K562 (cell line): Measurements from ENCODE around the gene TENM4. TPM values are rescaled to one million over a fixed set of nuclear protein-coding genes. Genes with fewer than 3 reads are reported as not detected.
"Not testable (repeated sequence)": the region's sequence is repeated elsewhere in the genome, so short reads cannot be mapped to it uniquely, and the experiment has no call there.

Source experiments
- ATAC-seq: fragments of 200-7000 bp; cut with Tn5 transposase; 3 replicates; pipeline ENCODE4 v1.9.1; 2020; ENCODE audit warnings: moderate library complexity
- BruUV-seq: library from RNA; stranded (reverse); fragments of 400-500 nt; replicated peaks from 2 replicates; lab custom pipeline; 2021; lab: Mats Ljungman, UMichigan
- CTCF ChIA-PET: fragments of 300-600 bp; formaldehyde crosslinking; extraction: SDS; loops from one replicate; lab custom pipeline; 2021; ENCODE audit warnings: low intra/inter-chr PET ratio; lab: Yijun Ruan, JAX
- POLR2A ChIA-PET: fragments of 300-600, 350-650 bp; sonication (Branson Sonifier 250); formaldehyde crosslinking; extraction: SDS; loops from one replicate; lab custom pipeline; 2021; ENCODE audit warnings: antibody characterized with exemption, inconsistent platforms; lab: Yijun Ruan, JAX
- DNase-seq, 4 experiments: peaks; one replicate each; pipeline versions ENCODE4 v3.0.0 to v3.0.0-alpha.2; 2011 to 2018; ENCODE audit warnings: low spot score in 3 of 4, mixed read lengths in 3 of 4; ENCODE audit errors: extremely low read depth in 1 of 4
- FAIRE-seq: peaks from 2 replicates; lab custom pipeline; 2011; peaks lifted over from hg19 to GRCh38; lab: Jason Lieb, UNC
- H2AFZ ChIP-seq: 2 replicates; pipeline ENCODE4 v1.6.0; 2011; ENCODE audit warnings: low read depth, low read length, control low read depth, inconsistent platforms
- H3K27ac ChIP-seq: fragments of 200-600 bp; 3 replicates; pipeline ENCODE4 v1.8.0; 2011; ENCODE audit warnings: low read depth, mild to moderate bottlenecking, control low read depth, inconsistent platforms, low read length, moderate library complexity, mixed read lengths; ENCODE audit errors: extremely low read depth
- H3K27me3 ChIP-seq, 2 experiments: fragments of 300-600 bp in 1 of 2; 2 replicates in 1 of 2; 3 replicates in 1 of 2; pipeline versions ENCODE4 v1.6.0 to v1.8.0; 2011; ENCODE audit warnings: inconsistent platforms in 2 of 2, low read length in 2 of 2, mild to moderate bottlenecking in 1 of 2, mixed read lengths in 1 of 2, moderate library complexity in 1 of 2; ENCODE audit not compliant: control insufficient read depth in 2 of 2, insufficient read depth in 2 of 2
- H3K36me3 ChIP-seq: fragments of 300-600 bp; 3 replicates; pipeline ENCODE4 v1.8.0; 2011; ENCODE audit warnings: mild to moderate bottlenecking, low read length, inconsistent platforms; ENCODE audit not compliant: control insufficient read depth, insufficient read depth
- H3K4me1 ChIP-seq, 2 experiments: fragments of 200-600 bp in 1 of 2; replicated peaks in 1 of 2; 2 replicates in 1 of 2; 3 replicates in 1 of 2; pipeline versions ENCODE4 v1.5.1 to v1.8.0; 2011; ENCODE audit warnings: inconsistent platforms in 2 of 2, low read length in 2 of 2, mild to moderate bottlenecking in 1 of 2, mixed read lengths in 1 of 2, moderate library complexity in 1 of 2; ENCODE audit not compliant: control insufficient read depth in 2 of 2, insufficient read depth in 2 of 2
- H3K4me2 ChIP-seq: 2 replicates; pipeline ENCODE4 v1.6.1; 2011; ENCODE audit warnings: low read length, control low read depth, inconsistent platforms, mixed read lengths; ENCODE audit not compliant: insufficient read depth
- H3K4me3 ChIP-seq: fragments of 200-600 bp; sonication (generic), shearing (Covaris generic); 2 replicates; pipeline ENCODE4 v1.5.1; 2016; ENCODE audit warnings: control low read depth, inconsistent platforms
- H3K79me2 ChIP-seq: fragments of 200-600 bp; 3 replicates; pipeline ENCODE4 v1.8.0; 2011; ENCODE audit warnings: low read length, inconsistent platforms; ENCODE audit not compliant: control insufficient read depth, insufficient read depth
- H3K9ac ChIP-seq, 2 experiments: 2 replicates each; pipeline versions ENCODE4 v1.6.0 to v1.6.1; 2011; ENCODE audit warnings: low read depth in 2 of 2, low read length in 2 of 2, control low read depth in 1 of 2, inconsistent platforms in 1 of 2, mild to moderate bottlenecking in 1 of 2, mixed read lengths in 1 of 2; ENCODE audit not compliant: insufficient read depth in 1 of 2
- H3K9me1 ChIP-seq: one replicate; pipeline ENCODE4 v1.6.0; 2011; ENCODE audit warnings: inconsistent platforms, mild to moderate bottlenecking, low read length, moderate library complexity; ENCODE audit not compliant: control insufficient read depth, insufficient read depth
- H3K9me3 ChIP-seq: replicated peaks from 2 replicates; pipeline ENCODE4 v1.5.1; 2011; ENCODE audit warnings: low read depth, low read length, inconsistent platforms; ENCODE audit not compliant: control insufficient read depth, insufficient read depth
- H4K20me1 ChIP-seq: replicated peaks from 2 replicates; pipeline ENCODE4 v1.6.1; 2011; ENCODE audit warnings: low read length, inconsistent platforms, mixed read lengths; ENCODE audit not compliant: control insufficient read depth, insufficient read depth
- KAT2B ChIP-seq: IDR thresholded peaks from one replicate; pipeline ENCODE4 v1.6.1; 2012; ENCODE audit warnings: low read depth, mild to moderate bottlenecking, control low read depth, inconsistent platforms, low read length, moderate library complexity
- MCM5 ChIP-seq: fragments of 450-650 bp; IDR thresholded peaks from 2 replicates; pipeline ENCODE4 v1.6.1; 2016; ENCODE audit warnings: low read depth
- ZC3H11A ChIP-seq: IDR thresholded peaks from 2 replicates; pipeline ENCODE4 v1.6.1; 2012; ENCODE audit warnings: low read depth, low read length, improper control_type of control experiment
- ZNF184 ChIP-seq: sonication (generic); formaldehyde crosslinking; IDR thresholded peaks from 2 replicates; pipeline ENCODE4 v1.5.0; 2020; ENCODE audit warnings: missing genetic modification reagents
- WGBS: fragments of 100-300 bp; shearing (Covaris generic); methylation state at CpG from one replicate; pipeline ENCODE4 v1.1.6; 2016; ENCODE audit warnings: low coverage, mixed read lengths; ENCODE audit not compliant: insufficient coverage; ENCODE audit errors: missing lambda C conversion rate; 5-methylcytosine and 5-hydroxymethylcytosine counted together
- in situ Hi-C: fragments of 300-500 bp; cut with MboI; formaldehyde crosslinking; loops from 4 replicates; pipeline ENCODE4 v1.15.0; 2018; ENCODE audit warnings: inconsistent platforms, mixed read lengths
- intact Hi-C: fragments of 100-400 bp; cut with micrococcal nuclease; formaldehyde crosslinking; loops from 2 replicates; pipeline ENCODE4 v1.14.2; 2022
- polyA plus RNA-seq, 8 experiments: library from polyadenylated mRNA; depleted of rRNA in 4 of 8; stranded (reverse) in 5 of 8; unstranded in 3 of 8; fragments of >200 nt; fragmentation: Nextera tagmentation in 2 of 8; fragmentation: Illumina TruSeq in 1 of 8; extraction: Ambion mirVana in 2 of 8; extraction: Trizol in 1 of 8; gene quantifications; 2 replicates each; pipeline versions ENCODE4 v1.2.1 to v1.2.3, GENCODE V29; 2011 to 2014; ENCODE audit warnings: inconsistent platforms in 1 of 8, missing spikeins in 1 of 8
- total RNA-seq, 7 experiments: library from RNA; depleted of rRNA in 6 of 7; stranded (reverse); fragments of >200 nt in 6 of 7; fragmentation: Illumina TruSeq in 2 of 7; extraction: Trizol in 2 of 7; gene quantifications; 2 replicates each; pipeline versions ENCODE4 v1.2.1 to v1.2.3, GENCODE V29; 2011 to 2021; ENCODE audit warnings: low replicate concordance in 1 of 7

Gene TENM4
- total and polyA plus RNA-seq, 9 of the 15 experiments (the other 6 are each of a cell fraction or from before 2014, with no cell fraction given): 0.16 TPM; not detected in 8

GRCh38 chr11:78829146-78829545 is 611.7 kb downstream of the TENM4 start (continued):
- TF ChIP-seq ZC3H11A (no peak), ZNF184 (no peak), KAT2B (no peak)

- ChIA-PET CTCF (no interaction called here), POLR2A (interaction anchor here (0.9 kb wide), 1 partner anchor 11 kb away, joined by 3 read pairs; no protein-coding TSS in a partner anchor)
- Histone ChIP-seq H4K20me1 (no peaks in the 10 kb centered on the region), H3K27ac (no peak overlapping the region), H3K79me2 (no peaks in the 10 kb centered on the region), H3K4me3 (no peak overlapping the region), H3K27me3 (peaks cover 0 to 11% of the 10 kb centered on the region in 2 experiments; a peak in 3 of 5 replicates), H2AFZ (no peak overlapping the region), H3K9me3 (no peaks in the 10 kb centered on the region), H3K4me1 (no peaks in the 10 kb centered on the region), H3K4me2 (no peak overlapping the region), H3K9ac (no peak overlapping the region), H3K36me3 (no peaks in the 10 kb centered on the region), H3K9me1 (no peaks in the 10 kb centered on the region)
- ATAC-seq: no peak
- 0% methylated on average over 1 of the region's 1 CpG for WGBS
- intact Hi-C loops (no loop called here), in situ Hi-C loops (no loop called here)
- no peak for DNase-seq
- TF ChIP-seq MCM5: no peak
- no TSS peak for BruUV-seq
- no peak for FAIRE-seq
Measured at GRCh38 chr11:78828676-78829075, 612.2 kb downstream of the TENM4 start.

GRCh38 chr11:78827291-78827690 is 613.5 kb downstream of the TENM4 start:
- CTCF ChIA-PET, FAIRE-seq, H3K9ac ChIP-seq, H3K27ac ChIP-seq, H3K4me3 ChIP-seq, H4K20me1 ChIP-seq, POLR2A ChIA-PET, H2AFZ ChIP-seq, H3K79me2 ChIP-seq, DNase-seq, ATAC-seq, BruUV-seq, H3K4me2 ChIP-seq, H3K36me3 ChIP-seq, in situ Hi-C loops, H3K9me3 ChIP-seq, H3K9me1 ChIP-seq, H3K4me1 ChIP-seq, intact Hi-C loops: not testable (repeated sequence)
- WGBS: 0% methylated on average over 4 of the region's 4 CpGs
- H3K27me3 ChIP-seq: peaks cover 6 to 22% of the 10 kb centered on the region in 2 experiments; a peak in 4 of 5 replicates
